Ovary (tissue), 10 donors: ENCODE data around the gene TPRKB. TPM values are rescaled to one million over a fixed set of nuclear protein-coding genes. Genes with fewer than 3 reads are reported as not detected.
A peak's percentile ranks its signal among the peaks of the same experiment; 100 is the strongest.
"Not testable (repeated sequence)": the region's sequence is repeated elsewhere in the genome, so short reads cannot be mapped to it uniquely, and the experiment has no call there.

Source experiments
- DNase-seq, 5 donors: peaks; one replicate each; pipeline ENCODE4 v3.0.0-alpha.2; 2019 to 2020
- H3K27ac ChIP-seq, 2 donors: fragments of 200-600 bp; one replicate each; pipeline versions ENCODE4 v1.5.1 to v1.8.0; 2019 to 2022
- H3K27me3 ChIP-seq: fragments of 200-600 bp; one replicate; pipeline ENCODE4 v1.8.0; 2022
- H3K36me3 ChIP-seq: fragments of 200-600 bp; sonication (generic); one replicate; pipeline ENCODE4 v1.5.1; 2019
- H3K4me1 ChIP-seq: one replicate; pipeline ENCODE4 v1.8.1; 2013; ENCODE audit warnings: mild to moderate bottlenecking, moderate library complexity; ENCODE audit not compliant: insufficient read depth
- H3K4me3 ChIP-seq: fragments of 200-600 bp; sonication (generic); one replicate; pipeline ENCODE4 v1.5.1; 2017
- H3K9me3 ChIP-seq, 2 donors: fragments of 200-600 bp in 1 of 2; sonication (generic) in 1 of 2; one replicate each; pipeline versions ENCODE4 v1.5.1 to v1.8.1; 2013 to 2019; ENCODE audit warnings: mild to moderate bottlenecking in 1 of 2, moderate library complexity in 1 of 2
- EP300 ChIP-seq: sonication (generic); formaldehyde crosslinking; IDR thresholded peaks from one replicate; pipeline ENCODE4 v1.6.1; 2017; ENCODE audit warnings: antibody characterized with exemption
- POLR2A ChIP-seq: fragments of 450-650 bp; IDR thresholded peaks from one replicate; pipeline ENCODE4 v1.6.1; 2017; ENCODE audit warnings: antibody characterized with exemption, mild to moderate bottlenecking, moderate library complexity
- WGBS, 3 donors: extraction: QIAGEN DNeasy Blood & Tissue Kit in 1 of 3; methylation state at CpG; one replicate each; pipeline versions ENCODE4 v1.1.5 to v1.1.7; 2013 to 2017; 5-methylcytosine and 5-hydroxymethylcytosine counted together
- intact Hi-C, 4 donors: fragments of 100-400 bp; cut with DNase I; formaldehyde crosslinking; loops; one replicate each; pipeline versions ENCODE4 v1.11.0 to v1.15.1; 2022 to 2023
- long read RNA-seq, 3 donors: library from polyadenylated mRNA in 2 of 3; unstranded in 2 of 3; transcript quantifications; one replicate each; pipeline ENCODE4 v2.0.0 and lab custom pipeline, GENCODE V29; 2021 to 2026
- polyA plus RNA-seq, 2 donors: library from polyadenylated mRNA; stranded (reverse); fragments of 200-250 nt in 1 of 2; fragments of 350-450 nt in 1 of 2; fragmentation: Illumina TruSeq in 1 of 2; extraction: RNeasy Lipid Tissue Mini Kit (QIAGEN cat#74804) in 1 of 2; gene quantifications; one replicate each; pipeline ENCODE4 v1.2.3, GENCODE V29; 2013 to 2014
- total RNA-seq, 7 donors: library from RNA; depleted of rRNA in 2 of 7; stranded (reverse); fragments of >200 nt in 2 of 7; fragmentation: NEBNext Ultra II Directional in 3 of 7; extraction: Animal tissue kit (Norgen Biotek cat#: 25700) in 3 of 7; gene quantifications; one replicate each; pipeline versions ENCODE4 v1.1.0 to v1.2.4, GENCODE V29; 2016 to 2023
- TF ChIP-seq, protein P1 (sequence below), 3 donors: fragments of 450-650 bp in 2 of 3; fragments of 200-600 bp in 1 of 3; IDR thresholded peaks; one replicate each; pipeline versions ENCODE4 v1.5.1 to v1.8.0; 2016 to 2022; ENCODE audit warnings: antibody characterized with exemption in 3 of 3, mild to moderate bottlenecking in 1 of 3
- donor health status: DM: no; HTN: no; CAD: no; lungs with moderate emphysema.
- donor health status: DM: no; HTN: no; CAD: no.
- donor health status: Bipolar disorder and iron deficiency.
- donor health status: DM: yes; HTN: yes; CAD: no.
- donor health status: DM: no; HTN: no; CAD: no.
- donor health status: DM: yes; HTN: yes; CAD: no.

Gene TPRKB
- 10 to 100 TPM; 27.4 to 47.9 (median 33.3) TPM for total RNA-seq
- 10 to 100 TPM; 41.7 to 58.6 TPM for polyA plus RNA-seq
- long read RNA-seq, donor 1, transcript TPRKB-201 (5 exons, 748 nt), result major isoform, 8 of 17 reads
- long read RNA-seq, donor 1, partial matches to known transcripts, result 4 of 17 reads
- long read RNA-seq, donor 1, other reads (novel, unspliced or antisense), result 5 of 17 reads
- long read RNA-seq, donor 2, transcript TPRKB-201 (5 exons, 748 nt), result major isoform, 31 of 87 reads
- long read RNA-seq, donor 2, transcript TPRKB-208 (2 exons, 730 nt), result minor isoform, 6 of 87 reads
- long read RNA-seq, donor 2, transcript TPRKB-202 (6 exons, 819 nt), result minor isoform, 5 of 87 reads
- long read RNA-seq, donor 2, partial matches to known transcripts, result 37 of 87 reads
- long read RNA-seq, donor 2, other reads (novel, unspliced or antisense), result 5 of 87 reads
- long read RNA-seq, donor 3, transcript TPRKB-201 (5 exons, 748 nt), result major isoform, 23 of 45 reads
- long read RNA-seq, donor 3, transcript TPRKB-202 (6 exons, 819 nt), result minor isoform, 5 of 45 reads
- long read RNA-seq, donor 3, partial matches to known transcripts, result 2 of 45 reads
- long read RNA-seq, donor 3, other reads (novel, unspliced or antisense), result 13 of 45 reads

DNA sequence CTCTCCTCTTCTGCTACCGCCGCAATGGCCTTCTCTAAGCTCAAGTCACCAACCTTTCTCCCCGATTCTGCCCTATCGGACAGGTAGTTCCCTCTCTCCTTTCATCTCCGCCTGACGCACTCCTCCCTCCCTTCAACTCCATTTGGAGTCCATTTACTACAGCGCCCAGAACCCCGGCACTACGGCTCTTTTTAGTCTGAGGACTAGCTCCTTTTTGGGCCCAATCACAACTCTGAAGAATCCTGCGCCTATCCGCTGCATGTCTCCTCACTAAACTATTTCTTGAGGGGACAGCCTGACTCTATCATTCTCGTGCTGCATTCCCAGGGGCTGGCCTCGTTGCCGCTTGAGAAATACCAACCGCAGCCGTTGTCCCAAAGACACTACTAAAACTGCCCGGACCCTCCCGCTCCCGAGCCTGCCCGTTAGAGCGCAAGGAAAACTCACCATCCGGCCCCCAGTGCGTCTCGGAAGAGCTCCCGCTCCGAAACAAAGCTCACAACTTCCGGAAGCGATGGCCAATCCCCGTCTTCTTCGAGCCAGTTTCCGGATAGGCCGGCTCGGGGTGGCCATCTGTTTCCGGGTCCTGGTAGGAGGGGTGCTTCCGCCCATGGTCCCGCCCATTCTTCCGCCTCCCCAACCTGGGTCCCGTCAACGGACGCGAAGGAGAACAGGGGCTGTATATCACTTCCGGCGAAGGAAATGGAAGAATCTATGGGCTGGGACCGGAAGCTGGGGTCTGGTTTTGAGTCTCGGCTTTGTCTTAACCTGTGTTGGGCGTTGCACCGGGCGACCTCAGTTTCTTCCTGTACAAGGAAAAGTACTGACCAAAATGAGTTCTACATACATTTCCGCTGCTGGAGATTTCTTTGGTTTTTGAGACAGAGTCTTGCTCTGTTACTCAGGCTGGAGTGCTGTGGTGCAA is at the start of gene TPRKB:
TPRKB (minus strand) TSS at position 491 of the 925 bp plus-strand sequence. CDS start 2,776 bp downstream, outside the sequence.
- Histone ChIP-seq H3K4me3 (peak within 1 kb of the TSS; percentile 68), H3K27ac (peak within 1 kb of the TSS in 1 of 2 donors; percentile 24)
- TF ChIP-seq POLR2A, result peak; percentile 38
- TF ChIP-seq, protein P1, sequence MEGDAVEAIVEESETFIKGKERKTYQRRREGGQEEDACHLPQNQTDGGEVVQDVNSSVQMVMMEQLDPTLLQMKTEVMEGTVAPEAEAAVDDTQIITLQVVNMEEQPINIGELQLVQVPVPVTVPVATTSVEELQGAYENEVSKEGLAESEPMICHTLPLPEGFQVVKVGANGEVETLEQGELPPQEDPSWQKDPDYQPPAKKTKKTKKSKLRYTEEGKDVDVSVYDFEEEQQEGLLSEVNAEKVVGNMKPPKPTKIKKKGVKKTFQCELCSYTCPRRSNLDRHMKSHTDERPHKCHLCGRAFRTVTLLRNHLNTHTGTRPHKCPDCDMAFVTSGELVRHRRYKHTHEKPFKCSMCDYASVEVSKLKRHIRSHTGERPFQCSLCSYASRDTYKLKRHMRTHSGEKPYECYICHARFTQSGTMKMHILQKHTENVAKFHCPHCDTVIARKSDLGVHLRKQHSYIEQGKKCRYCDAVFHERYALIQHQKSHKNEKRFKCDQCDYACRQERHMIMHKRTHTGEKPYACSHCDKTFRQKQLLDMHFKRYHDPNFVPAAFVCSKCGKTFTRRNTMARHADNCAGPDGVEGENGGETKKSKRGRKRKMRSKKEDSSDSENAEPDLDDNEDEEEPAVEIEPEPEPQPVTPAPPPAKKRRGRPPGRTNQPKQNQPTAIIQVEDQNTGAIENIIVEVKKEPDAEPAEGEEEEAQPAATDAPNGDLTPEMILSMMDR (IDR thresholded peaks at IDR 0.05), result no peak
- TF ChIP-seq EP300, result no peak

DNA sequence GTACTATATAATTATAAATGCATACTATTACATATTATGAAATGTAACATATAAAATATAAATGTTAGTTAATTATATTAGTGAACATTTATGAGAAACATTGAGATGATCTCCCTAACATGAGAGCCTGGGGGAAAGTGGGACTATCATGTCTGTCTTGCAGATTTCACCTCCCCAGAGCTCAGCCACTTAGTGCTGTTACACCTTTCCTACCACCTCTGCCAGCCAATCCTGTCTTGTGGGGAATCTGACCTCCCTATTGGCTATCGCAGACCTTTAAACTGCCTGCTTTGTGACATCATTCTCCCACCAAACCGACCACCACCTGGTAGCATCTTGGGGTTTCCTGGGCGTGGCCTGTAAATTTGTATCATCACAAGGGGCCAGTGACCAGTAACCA is 46.7 kb upstream of the TPRKB start, which contains the start of gene C2orf78:
C2orf78 (plus strand) TSS at position 301 of the 400 bp plus-strand sequence. CDS start 127 bp downstream, outside the sequence.
- intact Hi-C loops, H3K27ac ChIP-seq, H3K9me3 ChIP-seq, DNase-seq, H3K36me3 ChIP-seq, H3K4me3 ChIP-seq, H3K27me3 ChIP-seq, H3K4me1 ChIP-seq: not testable (repeated sequence)
- 32 to 60% methylated on average over 2 of the region's 3 CpGs; no CpG with 5 or more reads in 1 of the 3 donors for WGBS, 3 donors

More for the DNA sequence above, at the start of gene TPRKB:
- Histone ChIP-seq H3K4me1 (no peaks in the 10 kb centered on the region), H3K36me3 (no peaks in the 10 kb centered on the region), H3K27me3 (no peaks in the 10 kb centered on the region), H3K9me3 (no peaks in the 10 kb centered on the region)
- peak; percentile 95 to 97 (median 96) for DNase-seq
- WGBS, 3 donors, result 1% methylated on average over 46 to 49 of the region's 49 CpGs
- intact Hi-C loops, result no loop called here

DNA sequence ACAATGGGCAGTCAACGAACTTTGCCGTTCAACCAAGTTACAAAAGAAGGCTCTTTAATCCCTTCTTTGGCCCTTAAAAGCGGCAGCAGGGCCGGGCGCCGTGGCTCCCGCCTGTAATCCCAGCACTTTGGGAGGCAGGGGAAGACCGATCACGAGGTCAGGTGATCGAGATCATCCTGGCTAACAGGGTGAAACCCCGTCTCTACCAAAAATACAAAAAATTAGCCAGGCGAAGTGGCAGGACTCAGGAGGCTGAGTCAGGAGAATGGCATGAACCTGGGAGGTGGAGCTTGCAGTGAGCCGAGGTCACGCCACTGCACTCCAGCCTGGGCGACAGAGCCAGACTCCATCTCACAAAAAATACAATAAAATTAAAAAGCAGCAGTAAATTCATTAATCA is 46.3 kb upstream of the TPRKB start:
- 77 to 82% (median 81%) methylated on average over 15 of the region's 15 CpGs for WGBS, 3 donors
- DNase-seq, intact Hi-C loops, H3K27ac ChIP-seq, H3K27me3 ChIP-seq, H3K36me3 ChIP-seq, H3K9me3 ChIP-seq, H3K4me3 ChIP-seq, H3K4me1 ChIP-seq: not testable (repeated sequence)

DNA sequence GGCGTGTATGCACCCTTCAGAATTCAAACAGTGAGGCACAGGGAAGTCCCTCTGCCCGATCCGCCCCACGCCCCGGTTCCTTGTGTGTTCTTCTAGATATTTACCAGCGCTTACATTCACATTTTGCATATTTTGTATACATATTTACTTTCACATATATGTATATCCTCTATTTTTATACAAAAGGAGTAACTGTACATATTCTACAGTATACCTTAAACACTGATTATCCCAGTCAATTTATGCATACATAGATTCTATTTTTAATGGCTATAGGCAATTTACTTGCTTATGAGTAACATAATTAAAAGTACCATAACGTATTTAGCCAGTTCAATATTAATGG is 43.1 kb upstream of the TPRKB start:
- TF ChIP-seq, protein P1 (IDR thresholded peaks at IDR 0.05), result no peak
- TF ChIP-seq POLR2A (no peak), EP300 (no peak)
- Histone ChIP-seq H3K36me3 (no peaks in the 10 kb centered on the region), H3K4me3 (peak overlapping the region; percentile 79), H3K27me3 (no peaks in the 10 kb centered on the region), H3K9me3 (no peaks in the 10 kb centered on the region), H3K27ac (no peak overlapping the region), H3K4me1 (peaks cover 4% of the 10 kb centered on the region)
- 6 to 10% (median 9%) methylated on average over 7 of the region's 7 CpGs for WGBS, 3 donors
- no peak for DNase-seq
- intact Hi-C loops, result no loop called here
